Spleen (tissue), 7 donors: ENCODE measurements around the gene TSPAN9.

Source experiments
- CTCF ChIP-seq, 11 experiments: fragments of 200-600 bp in 7 of 11; fragments of 450-650 bp in 4 of 11; sonication (generic) in 4 of 11; IDR thresholded peaks in 8 of 11; conservative IDR thresholded peaks in 3 of 11; 1 replicate in 7 of 11; 2 replicates in 4 of 11; pipeline versions ENCODE4 v1.4.0 to v1.8.0; 2016 to 2021; ENCODE audit warnings: antibody characterized with exemption in 11 of 11, inconsistent platforms in 4 of 11, mild to moderate bottlenecking in 1 of 11
- POLR2A ChIP-seq, 3 donors: fragments of 450-650 bp; IDR thresholded peaks; one replicate each; pipeline ENCODE4 v1.5.1; 2017; ENCODE audit warnings: antibody characterized with exemption in 3 of 3, mild to moderate bottlenecking in 1 of 3
- POLR2AphosphoS5 ChIP-seq, 3 donors: sonication (generic); formaldehyde crosslinking; IDR thresholded peaks; one replicate each; pipeline ENCODE4 v1.5.1; 2017; ENCODE audit warnings: antibody characterized with exemption in 3 of 3
- donor health status: DM: no; HTN: no; CAD: no; lungs with moderate emphysema.
- donor health status: DM: no; HTN: no; CAD: no.
- donor health status: DM: no; HTN: no; CAD: no.

- TF ChIP-seq CTCF (IDR thresholded peaks at IDR 0.05 in 8 of 11, conservative IDR thresholded peaks at IDR 0.05 in 3 of 11) = no peak
- no peak for TF ChIP-seq POLR2A (IDR thresholded peaks at IDR 0.05)
- TF ChIP-seq POLR2AphosphoS5 (IDR thresholded peaks at IDR 0.05) = no peak
Observed at GRCh38 chr12:3035171-3035570, 42.0 kb upstream of the TSPAN9 start.
